Measurements from ENCODE around the gene FILIP1L.

The FILIP1L gene

DNA sequence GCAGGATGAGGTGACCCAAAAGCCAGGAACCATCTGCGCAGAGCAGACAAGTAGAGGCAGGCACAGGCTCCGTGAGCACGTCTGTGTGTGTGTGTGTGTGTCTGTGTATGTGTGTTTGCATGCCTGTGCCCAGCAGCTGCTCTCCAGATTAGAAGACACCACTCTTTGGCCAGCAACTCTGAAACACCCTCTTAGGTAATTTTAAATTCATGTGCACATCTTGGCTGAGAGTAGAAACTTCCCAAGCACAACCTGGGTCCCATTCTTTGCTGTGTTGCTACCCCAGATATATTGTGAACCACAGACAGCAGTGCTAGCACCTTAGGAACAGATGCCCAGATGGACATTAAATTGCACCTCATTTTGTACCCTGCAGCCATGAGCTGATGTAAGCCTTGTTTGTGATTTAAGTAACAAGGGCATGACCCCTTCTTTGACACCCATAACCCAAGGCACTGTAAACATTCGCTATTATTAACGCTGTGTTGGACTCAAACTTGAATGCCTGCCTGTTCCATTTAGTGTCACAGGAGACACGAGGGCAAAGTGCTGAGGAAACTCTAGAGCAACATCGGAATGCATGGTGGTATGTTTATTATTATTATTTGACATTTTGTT, at the start of gene FILIP1L:
FILIP1L (minus strand) TSS at position 89 of the 618 bp plus-strand sequence.
- no peak for TF ChIP-seq ZNF274 (IDR thresholded peaks at IDR 0.05; ENCODE audit: low read depth, low read length)
- H3K4me3 ChIP-seq (ENCODE audit: low read length), result no peak within 1 kb of the TSS

GRCh38 chr3:100163787-100164186, 49.5 kb upstream of the FILIP1L start:
- no peak overlapping the region for H3K4me3 ChIP-seq (ENCODE audit: low read length)
- no peak for TF ChIP-seq ZNF274 (IDR thresholded peaks at IDR 0.05; ENCODE audit: low read depth, low read length)

DNA sequence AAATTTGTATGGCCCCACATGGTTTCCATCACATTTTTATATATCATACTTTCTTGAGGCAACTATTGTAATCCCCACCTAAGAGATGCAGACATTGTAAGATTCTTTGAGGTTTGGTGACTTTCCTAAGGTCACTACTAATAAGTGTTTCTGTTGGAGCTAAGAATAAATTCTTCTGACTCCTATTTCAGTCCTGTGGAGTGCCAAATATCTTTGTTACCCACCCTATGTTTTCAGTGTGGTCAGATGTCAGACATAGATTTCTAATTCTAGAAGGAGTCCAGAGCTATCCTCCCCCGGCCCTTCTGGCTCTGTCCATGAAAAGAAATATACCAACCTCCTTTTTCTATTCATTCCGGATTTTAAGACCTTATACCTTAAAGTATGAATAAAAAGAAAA, 46.2 kb upstream of the FILIP1L start:
- TF ChIP-seq ZNF274 (IDR thresholded peaks at IDR 0.05; ENCODE audit: low read depth, low read length), result no peak
- no peak overlapping the region for H3K4me3 ChIP-seq (ENCODE audit: low read length)

DNA sequence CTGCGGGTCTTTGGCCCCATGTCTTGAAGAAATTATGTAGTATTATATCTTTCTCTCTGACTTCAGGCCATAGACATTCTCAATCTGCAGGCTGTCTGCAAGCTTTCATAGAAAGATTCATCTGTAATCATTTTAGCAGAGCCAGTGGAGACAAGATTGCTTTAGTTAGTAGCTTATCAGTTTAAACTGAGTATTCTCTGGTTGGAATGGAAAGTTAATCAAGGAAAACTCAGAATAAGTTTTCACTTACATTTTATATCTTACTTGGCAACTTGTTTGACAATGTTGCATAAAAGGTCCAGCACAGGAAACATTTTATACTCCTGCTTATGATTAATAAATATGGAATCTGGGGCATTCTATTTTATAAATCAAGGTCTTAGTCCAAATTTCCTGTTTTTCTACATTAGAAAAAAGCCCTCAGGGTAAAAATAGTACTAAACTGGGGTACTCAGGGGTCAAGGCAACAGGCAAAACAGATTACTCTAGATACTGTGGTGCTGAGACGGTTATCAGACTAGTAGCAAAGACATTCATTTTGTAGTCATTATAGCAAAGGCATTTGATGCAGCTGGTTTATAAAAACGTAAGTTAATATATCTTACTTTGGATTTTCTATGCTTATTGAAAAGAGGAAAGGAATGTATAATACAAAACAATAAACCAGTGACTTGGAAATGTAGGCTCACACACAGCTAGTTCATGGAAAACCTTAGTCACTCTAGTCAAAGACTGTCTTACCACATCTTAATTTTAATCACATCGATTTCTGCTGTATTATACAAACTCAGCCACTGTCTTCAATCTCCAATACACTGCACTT, 45.2 kb upstream of the FILIP1L start:
- H3K4me3 ChIP-seq (ENCODE audit: low read length), result no peak overlapping the region
- TF ChIP-seq ZNF274 (IDR thresholded peaks at IDR 0.05; ENCODE audit: low read depth, low read length), result no peak

DNA sequence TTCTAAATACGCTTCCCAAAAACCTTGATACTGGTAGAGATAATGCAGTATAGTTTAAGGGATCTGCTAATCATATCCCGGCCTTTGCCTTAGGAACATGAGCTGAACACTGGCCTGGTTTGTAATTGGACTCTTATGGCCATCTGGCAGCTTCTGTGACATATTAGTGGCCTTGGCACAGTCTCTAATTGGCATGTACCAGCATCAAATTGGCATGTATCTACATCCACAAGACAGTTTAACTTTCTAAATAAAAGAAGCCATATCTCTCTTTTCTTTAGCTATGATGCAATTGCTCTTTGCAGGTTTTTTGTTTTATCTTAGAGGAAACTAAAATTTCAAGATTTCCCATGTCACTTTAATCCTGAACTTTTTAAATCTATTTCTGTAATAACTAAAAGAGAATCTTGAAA, 44.6 kb upstream of the FILIP1L start:
- no peak for TF ChIP-seq ZNF274 (IDR thresholded peaks at IDR 0.05; ENCODE audit: low read depth, low read length)
- no peak overlapping the region for H3K4me3 ChIP-seq (ENCODE audit: low read length)

- TF ChIP-seq ZNF274 (IDR thresholded peaks at IDR 0.05; ENCODE audit: low read depth, low read length), result no peak
- H3K4me3 ChIP-seq (ENCODE audit: low read length), result no peak overlapping the region
Observed at GRCh38 chr3:100157685-100158084, 43.4 kb upstream of the FILIP1L start.

GRCh38 chr3:100155590-100155989, 41.3 kb upstream of the FILIP1L start:
- H3K4me3 ChIP-seq (ENCODE audit: low read length), result no peak overlapping the region
- no peak for TF ChIP-seq ZNF274 (IDR thresholded peaks at IDR 0.05; ENCODE audit: low read depth, low read length)

GRCh38 chr3:100155128-100155527, 40.8 kb upstream of the FILIP1L start:
- no peak for TF ChIP-seq ZNF274 (IDR thresholded peaks at IDR 0.05; ENCODE audit: low read depth, low read length)
- no peak overlapping the region for H3K4me3 ChIP-seq (ENCODE audit: low read length)

- TF ChIP-seq ZNF274 (IDR thresholded peaks at IDR 0.05; ENCODE audit: low read depth, low read length), result no peak
- no peak overlapping the region for H3K4me3 ChIP-seq (ENCODE audit: low read length)
Observed at GRCh38 chr3:100154171-100154570, 39.9 kb upstream of the FILIP1L start.

GRCh38 chr3:100151024-100151707, 36.9 kb upstream of the FILIP1L start:
- TF ChIP-seq ZNF274 (IDR thresholded peaks at IDR 0.05; ENCODE audit: low read depth, low read length), result no peak

GRCh38 chr3:100150473-100150872, 36.2 kb upstream of the FILIP1L start:
- H3K4me3 ChIP-seq (ENCODE audit: low read length), result no peak overlapping the region
- no peak for TF ChIP-seq ZNF274 (IDR thresholded peaks at IDR 0.05; ENCODE audit: low read depth, low read length)

More at GRCh38 chr3:100151024-100151707, 36.9 kb upstream of the FILIP1L start:
- no peak overlapping the region for H3K4me3 ChIP-seq (ENCODE audit: low read length)

DNA sequence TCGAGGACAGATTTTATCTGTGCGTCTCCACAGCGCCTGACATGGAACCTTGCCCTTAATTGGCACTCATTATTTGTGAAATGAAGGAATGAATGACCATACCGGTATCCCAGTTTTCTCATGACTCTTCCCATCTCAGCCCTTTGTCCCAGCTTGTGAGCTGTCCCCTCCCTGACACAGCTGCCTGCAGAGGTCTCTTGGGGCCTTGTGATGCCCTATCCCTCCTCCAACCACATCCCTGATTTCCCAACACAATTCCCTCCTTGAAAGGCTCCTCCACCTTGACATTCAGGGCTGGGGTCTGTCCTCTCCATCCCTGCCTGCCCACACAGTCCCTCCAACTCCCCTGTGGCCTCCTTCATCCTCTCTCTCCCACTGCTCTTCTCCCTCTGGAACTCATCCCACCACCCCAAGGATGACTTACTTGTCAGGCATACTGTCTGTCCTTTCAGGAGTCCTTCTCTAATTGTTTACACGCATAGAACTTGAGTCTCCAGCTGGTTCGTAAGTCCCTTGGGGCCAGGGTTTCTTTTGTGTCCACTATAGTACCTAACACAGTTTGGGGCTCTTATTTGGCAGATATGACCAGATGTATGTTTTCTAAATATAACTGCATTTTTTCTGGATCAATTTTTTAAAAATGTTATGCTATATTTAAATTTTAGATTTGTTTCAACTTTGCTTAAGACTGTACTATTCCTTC, 35.6 kb upstream of the FILIP1L start:
- TF ChIP-seq ZNF274 (IDR thresholded peaks at IDR 0.05; ENCODE audit: low read depth, low read length), result no peak
- no peak overlapping the region for H3K4me3 ChIP-seq (ENCODE audit: low read length)

GRCh38 chr3:100149130-100149529, 34.8 kb upstream of the FILIP1L start:
- H3K4me3 ChIP-seq (ENCODE audit: low read length), result no peak overlapping the region
- no peak for TF ChIP-seq ZNF274 (IDR thresholded peaks at IDR 0.05; ENCODE audit: low read depth, low read length)

- H3K4me3 ChIP-seq (ENCODE audit: low read length), result no peak overlapping the region
- TF ChIP-seq ZNF274 (IDR thresholded peaks at IDR 0.05; ENCODE audit: low read depth, low read length), result no peak
Observed at GRCh38 chr3:100144255-100144866, 30.1 kb upstream of the FILIP1L start.
